ENCODE results near the gene KCNG4.

KCNG4 gene

GRCh38 chr16:84262939-84263338 lies 23.1 kb upstream of the KCNG4 start:
- no peak for DNase-seq (ENCODE audit: low spot score)

DNA sequence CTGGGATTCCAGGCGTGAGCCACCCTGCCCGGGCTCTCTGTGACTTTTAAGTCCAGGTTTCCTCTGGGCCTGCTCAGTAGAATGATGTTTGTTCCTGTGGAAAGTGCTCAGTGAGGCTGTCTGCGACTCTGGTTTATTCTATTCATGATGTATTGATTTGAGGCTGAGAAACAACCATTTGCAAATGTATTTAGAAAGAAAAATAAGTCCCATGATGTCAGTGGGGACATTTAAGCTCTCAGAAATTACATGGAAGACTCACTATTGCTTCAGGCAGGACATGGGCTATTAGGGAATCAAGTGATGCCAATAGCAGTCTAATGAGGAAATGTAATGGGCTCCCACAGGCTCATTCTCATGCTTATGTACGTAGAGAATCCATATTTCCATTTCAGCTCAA lies 22.2 kb upstream of the KCNG4 start:
- no peak for DNase-seq (ENCODE audit: low spot score)

DNA sequence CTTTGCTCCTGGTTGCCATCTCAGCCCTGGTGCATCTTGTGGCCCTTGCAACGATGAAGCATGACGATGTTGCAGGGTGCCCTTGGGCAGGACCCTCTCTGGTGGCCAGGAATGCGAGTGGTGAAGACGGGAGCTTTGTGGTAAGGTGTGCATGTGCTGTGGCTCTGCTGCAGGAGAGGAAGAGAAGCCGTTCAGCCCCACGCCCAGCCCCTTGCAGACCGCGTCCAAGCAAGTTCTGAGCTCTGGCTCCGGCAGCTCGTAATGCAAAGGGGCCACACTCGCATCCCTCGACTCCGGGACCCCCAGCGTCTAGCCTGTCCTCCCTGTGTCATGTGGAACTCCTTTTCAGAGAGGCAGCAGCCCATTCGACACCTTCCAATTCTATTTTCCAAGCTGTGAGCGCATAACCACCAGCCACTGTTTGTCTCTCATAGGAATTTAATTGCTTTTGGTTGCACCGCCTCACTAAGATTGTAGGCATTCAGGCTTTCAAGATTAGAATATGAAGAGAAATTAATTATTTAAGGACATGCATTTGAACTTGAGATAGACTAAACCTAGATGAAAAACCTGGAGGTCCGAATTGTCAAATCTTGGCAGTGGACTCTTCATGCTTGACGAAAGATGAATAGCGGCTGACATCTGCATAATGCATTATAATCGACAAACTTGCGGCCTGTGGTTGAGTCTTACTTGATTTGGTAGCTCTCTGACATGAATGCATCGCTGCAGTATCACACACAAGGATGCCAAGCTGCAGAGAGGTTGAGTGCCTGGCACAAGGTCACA lies 21.1 kb upstream of the KCNG4 start:
- DNase-seq (ENCODE audit: low spot score) = no peak

DNA sequence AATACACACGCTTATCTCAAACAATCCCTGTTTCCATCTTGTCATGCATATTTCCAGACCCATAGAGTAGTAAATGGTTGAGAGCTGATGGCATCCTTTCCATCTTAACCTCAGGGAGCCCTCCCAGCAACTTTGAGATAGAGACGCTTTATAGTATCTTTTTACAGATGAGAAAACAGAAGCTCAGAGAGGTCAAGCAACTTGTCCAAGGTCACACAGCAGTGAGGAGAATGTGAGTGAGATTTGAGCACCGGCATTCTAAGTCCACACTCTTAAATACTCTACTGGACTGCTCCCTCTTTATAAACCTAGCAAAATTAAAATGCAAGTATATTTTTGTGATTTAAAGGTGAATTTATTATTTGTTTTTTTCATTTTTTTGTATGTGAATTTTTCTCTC lies 19.9 kb upstream of the KCNG4 start:
- DNase-seq (ENCODE audit: low spot score) = no peak

- no peak for DNase-seq (ENCODE audit: low spot score)
Observed at GRCh38 chr16:84258266-84258665, 18.5 kb upstream of the KCNG4 start.

DNA sequence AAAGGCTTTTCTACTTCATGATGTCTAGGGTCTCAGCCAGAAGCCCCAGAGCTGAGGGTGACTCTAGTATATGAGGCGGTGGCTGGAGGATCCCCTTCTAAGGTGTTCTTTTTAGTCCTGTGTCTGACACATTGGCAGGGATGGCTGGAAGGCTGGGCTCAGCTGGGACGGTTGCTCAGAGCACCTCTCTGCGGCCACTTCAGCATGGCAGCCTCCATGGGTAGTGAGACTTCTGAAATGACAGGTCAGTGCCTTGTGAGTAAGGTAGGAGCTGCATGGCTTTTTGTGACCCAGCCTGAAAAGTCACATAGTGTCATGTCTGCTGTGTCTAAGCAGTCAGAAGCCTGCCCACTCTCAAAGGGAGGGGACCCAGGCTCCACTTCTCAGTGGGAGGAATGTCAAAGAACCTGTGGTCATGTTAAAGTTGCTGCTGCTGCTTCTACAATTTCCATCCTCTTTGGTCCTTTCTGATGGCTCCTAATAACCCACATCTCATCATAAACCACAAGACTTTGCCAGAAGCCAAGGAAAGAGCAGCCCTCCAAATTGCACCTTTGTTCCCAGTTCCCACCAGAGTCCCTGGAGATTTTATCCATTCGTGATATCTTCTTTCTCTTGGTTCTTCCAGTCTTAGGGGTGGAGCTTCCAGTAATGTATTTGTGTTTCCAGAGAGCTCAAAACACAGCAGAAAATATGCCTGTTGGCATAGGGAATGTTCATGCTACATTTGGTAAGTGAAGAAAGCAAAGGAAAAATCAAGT lies 15.4 kb upstream of the KCNG4 start:
- no peak for DNase-seq (ENCODE audit: low spot score)

GRCh38 chr16:84254062-84254461 lies 14.2 kb upstream of the KCNG4 start:
- DNase-seq (ENCODE audit: low spot score) = no peak

- no peak for DNase-seq (ENCODE audit: low spot score)
Observed at GRCh38 chr16:84253173-84253572, 13.4 kb upstream of the KCNG4 start.

GRCh38 chr16:84252184-84252583 lies 12.4 kb upstream of the KCNG4 start:
- no peak for DNase-seq (ENCODE audit: low spot score)

DNA sequence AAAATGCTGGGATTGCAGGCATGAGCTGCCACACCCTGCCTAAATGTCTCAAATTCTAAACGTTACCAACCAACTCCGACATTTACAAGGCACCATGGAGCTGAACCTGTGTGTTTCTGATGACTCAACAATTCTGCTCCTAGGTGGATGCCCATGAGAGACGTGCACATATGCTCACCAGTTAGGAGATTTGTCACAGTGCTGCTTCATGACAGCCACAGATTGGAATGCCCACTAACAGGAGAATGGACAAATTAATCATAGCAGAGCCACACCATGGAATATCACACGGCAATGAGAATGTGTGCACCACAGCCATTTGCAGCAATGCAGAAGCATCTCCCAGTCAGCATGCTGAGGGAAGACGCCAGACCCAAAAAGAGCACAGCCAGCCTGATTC lies 8.0 kb upstream of the KCNG4 start:
- DNase-seq (ENCODE audit: low spot score) = no peak

DNA sequence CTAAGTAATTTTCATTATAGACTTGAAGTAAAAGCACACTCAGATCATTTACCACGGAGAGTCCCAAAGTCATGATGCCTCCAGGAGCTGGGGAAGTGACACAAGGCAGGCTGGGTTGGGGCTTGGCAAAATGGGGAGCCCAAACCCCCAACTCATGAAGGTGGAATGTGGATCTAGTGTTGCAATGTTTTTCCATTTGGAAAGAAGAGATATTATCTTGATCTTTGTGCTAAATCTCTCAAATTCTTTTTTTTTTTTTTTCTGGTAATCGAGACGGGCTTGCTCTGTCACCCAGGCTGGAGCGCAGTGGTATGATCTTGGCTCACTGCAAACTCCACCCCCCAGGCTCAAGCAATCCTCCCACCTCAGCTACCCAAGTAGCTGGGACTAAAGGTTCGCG lies 7.5 kb upstream of the KCNG4 start:
- no peak for DNase-seq (ENCODE audit: low spot score)

DNA sequence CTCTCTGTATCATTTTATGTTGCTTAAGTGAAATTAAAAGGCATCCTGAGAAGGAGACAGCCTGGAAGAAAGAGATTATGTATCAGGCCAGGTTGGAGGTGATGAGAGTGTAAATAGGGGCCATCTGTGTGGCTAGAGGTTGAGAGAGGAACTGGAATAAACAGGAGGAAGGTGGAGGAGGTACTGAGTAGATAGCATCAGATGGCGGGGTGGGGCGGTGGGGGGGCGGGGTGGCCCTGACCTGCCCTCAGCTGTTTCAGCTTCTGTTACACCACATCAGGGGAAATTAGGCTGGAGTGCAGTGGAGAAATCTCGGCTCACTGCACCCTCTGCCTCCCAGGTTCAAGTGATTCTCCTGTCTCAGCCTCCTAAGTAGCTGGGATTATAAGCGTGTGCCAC lies 6.9 kb upstream of the KCNG4 start:
- no peak for DNase-seq (ENCODE audit: low spot score)

GRCh38 chr16:84245956-84246678 lies 6.3 kb upstream of the KCNG4 start:
- DNase-seq (ENCODE audit: low spot score) = no peak

DNA sequence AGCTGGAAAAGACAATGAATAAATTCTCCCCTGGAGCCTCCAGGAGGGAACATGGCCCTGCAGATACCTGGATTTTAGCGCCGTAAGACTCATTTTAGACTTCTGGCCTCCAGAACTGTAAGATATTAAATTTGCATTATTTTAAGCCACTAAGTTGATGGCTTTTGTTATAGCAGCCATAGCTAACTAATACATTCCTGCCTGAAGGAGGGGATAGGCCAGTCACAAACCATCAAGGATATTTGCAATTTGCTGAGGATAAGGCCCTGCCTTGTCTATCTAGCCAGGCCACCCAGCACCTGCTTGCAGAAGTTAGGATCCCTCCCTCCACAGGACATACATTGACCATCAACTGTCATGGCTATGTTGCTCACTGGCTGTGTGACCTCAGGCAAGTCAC lies 4.9 kb upstream of the KCNG4 start:
- no peak for DNase-seq (ENCODE audit: low spot score)

DNA sequence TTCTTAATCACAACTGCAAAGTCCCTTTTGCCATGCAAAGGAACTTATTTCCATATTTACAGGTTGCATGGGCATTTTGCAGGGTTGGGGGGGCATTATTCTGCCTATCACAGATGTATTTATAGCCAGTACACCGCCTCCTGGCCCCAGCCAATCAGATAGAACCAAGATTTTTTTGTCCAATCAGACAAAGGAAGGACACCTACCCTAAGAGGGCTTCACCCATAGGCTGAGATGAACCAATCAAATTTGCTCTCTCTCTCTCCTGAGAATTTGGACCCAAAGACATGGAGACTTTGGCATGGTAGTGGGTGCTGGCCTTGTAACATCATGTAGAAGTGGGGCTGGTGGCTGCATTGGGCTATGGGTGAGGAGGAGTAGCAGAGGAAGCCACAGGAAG lies 3.9 kb upstream of the KCNG4 start:
- no peak for DNase-seq (ENCODE audit: low spot score)

DNA sequence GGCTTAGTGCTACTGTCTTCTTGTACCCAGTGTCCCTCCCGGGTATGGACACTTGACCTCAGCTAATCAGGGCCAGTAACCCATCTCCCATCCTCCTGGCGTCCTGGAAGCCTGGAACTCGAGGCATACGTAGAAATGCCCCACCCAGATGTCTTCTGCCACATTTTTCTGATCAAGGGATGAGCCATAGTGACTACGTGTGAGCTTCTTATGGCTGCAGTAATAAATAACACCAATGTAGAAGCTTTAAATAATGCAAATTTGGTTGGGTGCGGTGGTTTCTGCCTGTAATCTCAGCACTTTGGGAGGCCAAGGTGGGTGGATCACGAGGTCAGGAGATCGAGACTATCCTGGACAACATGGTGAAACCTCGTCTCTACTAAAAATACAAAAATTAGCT lies 3.0 kb upstream of the KCNG4 start:
- no peak for DNase-seq (ENCODE audit: low spot score)

DNA sequence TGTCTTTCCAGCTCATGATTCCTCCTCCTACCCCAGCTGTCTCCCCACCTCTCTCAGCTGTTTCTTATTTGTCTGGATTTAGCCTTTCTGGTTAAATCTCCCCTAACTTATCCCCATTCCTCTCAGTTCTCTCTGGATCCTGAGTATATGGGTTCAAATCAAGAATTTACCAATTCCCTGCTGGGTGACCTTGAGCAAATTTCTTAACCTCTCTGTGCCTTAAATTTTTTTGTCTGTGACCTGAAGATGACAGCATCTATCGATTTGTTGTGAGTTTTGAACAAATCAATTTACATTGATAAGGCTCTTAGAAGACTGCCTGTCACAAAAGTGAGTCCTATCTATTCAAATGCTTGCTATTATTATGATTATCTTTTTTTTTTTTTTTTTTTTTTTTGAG lies 2.0 kb upstream of the KCNG4 start:
- DNase-seq (ENCODE audit: low spot score) = no peak

GRCh38 chr16:84240455-84240854 lies 643 bp upstream of the KCNG4 start:
- DNase-seq (ENCODE audit: low spot score) = no peak

- no peak for DNase-seq (ENCODE audit: low spot score)
Observed at GRCh38 chr16:84239141-84239769, 557 bp downstream of the KCNG4 start.

DNA sequence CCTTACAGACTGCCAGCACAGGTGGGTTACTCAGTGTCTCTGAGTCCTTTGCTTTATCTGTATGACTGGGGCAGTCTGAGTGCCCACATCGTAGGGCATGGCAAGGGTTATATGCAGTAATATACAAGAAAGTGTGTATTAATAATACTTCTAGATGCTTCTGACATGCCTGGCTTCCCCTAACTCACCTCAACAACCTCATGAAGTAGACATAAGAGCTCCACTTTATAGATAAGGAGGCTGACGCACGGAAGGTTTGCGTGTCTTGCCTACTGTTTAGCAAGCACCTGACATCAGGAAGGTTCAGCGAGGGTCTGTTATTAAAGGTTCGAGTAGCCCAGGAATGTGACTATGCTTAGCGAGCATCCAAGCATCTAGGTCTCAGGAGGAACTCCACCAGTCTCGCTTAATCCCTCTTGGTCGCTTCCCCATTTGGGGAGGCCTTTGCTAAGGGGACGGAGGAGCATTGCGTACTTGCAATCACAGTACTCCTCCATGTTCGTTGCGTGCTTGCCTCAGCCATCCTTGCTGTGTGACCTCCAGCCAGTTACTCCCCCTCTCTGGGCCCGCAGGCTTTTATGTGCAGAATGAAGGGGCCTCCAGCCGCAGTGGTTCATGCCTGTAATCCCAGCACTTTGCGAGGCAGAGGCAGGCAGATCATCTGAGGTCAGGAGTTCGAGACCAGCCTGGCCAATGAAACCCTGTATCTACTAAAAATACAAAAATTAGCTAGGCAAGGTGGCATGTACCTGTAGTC lies 1.6 kb downstream of the KCNG4 start:
- no peak for DNase-seq (ENCODE audit: low spot score)

- no peak for DNase-seq (ENCODE audit: low spot score)
Observed at GRCh38 chr16:84236671-84237070, 3.1 kb downstream of the KCNG4 start.

Measured in hepatic stellate cell (primary cell).